Psoas muscle (tissue), 8 donors: ENCODE measurements around the gene PEX7. TPM values are rescaled to one million over a fixed set of nuclear protein-coding genes. Genes with fewer than 3 reads are reported as not detected.

Source experiments
- ATAC-seq, 4 donors: fragments of 200-7000 bp; cut with Tn5 transposase; one replicate each; pipeline ENCODE4 v1.9.1; 2020; ENCODE audit warnings: moderate library complexity in 3 of 4, mild to moderate bottlenecking in 2 of 4
- DNase-seq, 2 donors: peaks; one replicate each; pipeline ENCODE4 v3.0.0-alpha.2; 2020
- H3K27ac ChIP-seq: fragments of 200-600 bp; one replicate; pipeline ENCODE4 v1.8.0; 2022
- H3K27me3 ChIP-seq, 3 donors: fragments of 200-600 bp in 1 of 3; one replicate each; pipeline versions ENCODE4 v1.6.1 to v1.8.0; 2013 to 2022; ENCODE audit warnings: low read length in 2 of 3, mild to moderate bottlenecking in 2 of 3, moderate library complexity in 1 of 3; ENCODE audit not compliant: insufficient read depth in 3 of 3
- H3K36me3 ChIP-seq, 2 donors: fragments of 200-600 bp in 1 of 2; one replicate each; pipeline versions ENCODE4 v1.6.1 to v1.8.0; 2013 to 2022; ENCODE audit warnings: low read depth in 1 of 2, mild to moderate bottlenecking in 1 of 2, moderate library complexity in 1 of 2; ENCODE audit not compliant: insufficient read depth in 1 of 2
- H3K4me1 ChIP-seq: fragments of 200-600 bp; one replicate; pipeline ENCODE4 v1.8.0; 2022
- H3K4me3 ChIP-seq: fragments of 200-600 bp; one replicate; pipeline ENCODE4 v1.8.0; 2022; ENCODE audit warnings: mild to moderate bottlenecking
- H3K9me3 ChIP-seq: fragments of 200-600 bp; one replicate; pipeline ENCODE4 v1.8.0; 2022
- WGBS, 3 donors: extraction: QIAGEN DNeasy Blood & Tissue Kit; methylation state at CpG; one replicate each; pipeline versions ENCODE4 v1.1.6 to v1.1.7; 2013; 5-methylcytosine and 5-hydroxymethylcytosine counted together
- intact Hi-C, 2 donors: fragments of 100-400 bp; cut with DNase I; formaldehyde crosslinking; loops; one replicate each; pipeline versions ENCODE4 v1.11.0 to v1.14.2; 2022
- polyA plus RNA-seq, 3 donors: library from polyadenylated mRNA; stranded (reverse); fragments of 200-250 nt; gene quantifications; one replicate each; pipeline ENCODE4 v1.2.3, GENCODE V29; 2013
- total RNA-seq, 4 donors: library from RNA; stranded (reverse); fragmentation: NEBNext Ultra II Directional in 2 of 4; extraction: Animal tissue kit (Norgen Biotek cat#: 25700) in 2 of 4; gene quantifications; one replicate each; pipeline versions ENCODE4 v1.2.1 to v1.2.4, GENCODE V29; 2021 to 2023
- TF ChIP-seq, protein P1 (sequence below): fragments of 200-600 bp; IDR thresholded peaks from one replicate; pipeline ENCODE4 v1.8.0; 2022; ENCODE audit warnings: antibody characterized with exemption
- donor health status: healthy with polysubstance abuse.
- donor health status: DM: no; HTN: no; CAD: no; lungs with moderate emphysema.
- donor health status: Bipolar disorder and iron deficiency.
- donor health status: healthy.
- donor health status: DM: yes; HTN: yes; CAD: no.
- donor health status: DM: no; HTN: no; CAD: no.
- donor health status: DM: no; HTN: no; CAD: no.
- donor health status: DM: yes; HTN: yes; CAD: no.

Gene PEX7
- total and polyA plus RNA-seq, 7 donors = 2.2 to 9.8 (median 3.7) TPM

DNA sequence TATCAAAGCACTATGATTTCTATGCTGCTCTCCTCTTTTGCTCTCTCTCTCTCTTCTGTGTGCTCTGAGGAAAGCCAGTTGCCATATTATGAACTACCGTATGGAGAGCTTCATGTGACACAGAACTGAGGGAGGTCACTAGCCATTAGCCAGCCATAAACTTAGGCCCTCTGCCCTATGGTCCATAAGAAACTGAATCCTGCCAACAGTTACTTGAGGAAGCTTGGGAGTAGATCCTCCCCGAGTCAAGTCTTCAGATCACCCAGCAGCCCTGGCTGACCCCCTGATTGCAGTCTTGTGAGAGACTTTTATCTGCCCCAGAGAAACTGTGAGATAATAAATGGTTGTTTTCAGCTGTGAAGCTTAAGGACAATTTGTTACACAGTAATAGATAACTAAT is 5.7 kb upstream of the PEX7 start:
- H3K4me1 ChIP-seq = peaks cover 10% of the 10 kb centered on the region
- H3K27me3 ChIP-seq = no peaks in the 10 kb centered on the region
- H3K4me3 ChIP-seq = no peak overlapping the region
- ATAC-seq (no peak), DNase-seq (no peak)
- intact Hi-C loops = no loop called here
- H3K9me3 ChIP-seq = no peaks in the 10 kb centered on the region
- H3K27ac ChIP-seq = no peak overlapping the region
- 53 to 65% (median 57%) methylated on average over 2 of the region's 2 CpGs for WGBS, 3 donors
- TF ChIP-seq, protein P1, sequence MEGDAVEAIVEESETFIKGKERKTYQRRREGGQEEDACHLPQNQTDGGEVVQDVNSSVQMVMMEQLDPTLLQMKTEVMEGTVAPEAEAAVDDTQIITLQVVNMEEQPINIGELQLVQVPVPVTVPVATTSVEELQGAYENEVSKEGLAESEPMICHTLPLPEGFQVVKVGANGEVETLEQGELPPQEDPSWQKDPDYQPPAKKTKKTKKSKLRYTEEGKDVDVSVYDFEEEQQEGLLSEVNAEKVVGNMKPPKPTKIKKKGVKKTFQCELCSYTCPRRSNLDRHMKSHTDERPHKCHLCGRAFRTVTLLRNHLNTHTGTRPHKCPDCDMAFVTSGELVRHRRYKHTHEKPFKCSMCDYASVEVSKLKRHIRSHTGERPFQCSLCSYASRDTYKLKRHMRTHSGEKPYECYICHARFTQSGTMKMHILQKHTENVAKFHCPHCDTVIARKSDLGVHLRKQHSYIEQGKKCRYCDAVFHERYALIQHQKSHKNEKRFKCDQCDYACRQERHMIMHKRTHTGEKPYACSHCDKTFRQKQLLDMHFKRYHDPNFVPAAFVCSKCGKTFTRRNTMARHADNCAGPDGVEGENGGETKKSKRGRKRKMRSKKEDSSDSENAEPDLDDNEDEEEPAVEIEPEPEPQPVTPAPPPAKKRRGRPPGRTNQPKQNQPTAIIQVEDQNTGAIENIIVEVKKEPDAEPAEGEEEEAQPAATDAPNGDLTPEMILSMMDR = no peak
- no peaks in the 10 kb centered on the region for H3K36me3 ChIP-seq

DNA sequence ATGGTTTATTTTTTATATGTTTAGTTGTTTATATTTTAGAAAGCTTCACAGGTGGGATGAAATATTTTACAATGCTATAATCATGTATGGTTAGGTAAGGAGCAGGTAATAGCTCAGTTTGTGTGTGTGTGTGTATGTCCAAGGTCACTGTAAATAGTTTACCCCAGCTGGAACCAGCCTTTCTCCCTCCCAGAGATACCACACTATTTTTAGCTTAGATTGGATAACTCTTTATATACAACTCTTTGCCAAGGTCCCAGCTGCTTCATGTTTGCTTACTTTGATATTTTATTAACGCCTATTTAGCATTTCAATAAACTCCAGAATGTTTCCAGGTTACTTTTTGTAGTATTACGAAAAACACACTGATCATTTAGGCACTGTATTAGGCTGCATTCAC is 1.8 kb upstream of the PEX7 start:
- DNase-seq (no peak), ATAC-seq (no peak)
- intact Hi-C loops = no loop called here

DNA sequence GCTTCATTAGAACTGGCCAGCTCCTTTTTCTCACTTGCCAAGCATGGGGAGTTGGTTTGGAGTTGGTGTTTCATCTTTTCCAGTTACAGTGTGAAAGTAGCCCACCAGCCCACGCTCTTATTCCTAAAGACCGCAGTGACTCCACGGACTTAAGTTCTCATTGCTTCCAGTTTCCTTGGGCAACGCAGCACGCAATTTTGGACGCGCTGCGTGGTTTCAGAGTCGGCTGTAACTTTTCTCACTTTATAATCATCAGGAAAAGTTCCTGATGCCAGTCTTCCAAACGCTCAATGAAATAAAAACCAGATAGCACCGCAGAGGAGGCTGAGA is 381 bp upstream of the PEX7 start:
- TF ChIP-seq, protein P1 = no peak
- 0 to 1% (median 0%) methylated on average over 11 of the region's 11 CpGs for WGBS, 3 donors
- H3K27ac ChIP-seq = peak overlapping the region; percentile 99
- H3K4me1 ChIP-seq = peaks cover 11% of the 10 kb centered on the region
- DNase-seq (peak in 1 of 2 donors; percentile 27), ATAC-seq (peak in 1 of 4 donors; percentile 15)
- H3K36me3 ChIP-seq = peaks cover 0 to 21% of the 10 kb centered on the region in 2 donors
- H3K4me3 ChIP-seq = peak overlapping the region; percentile 92
- H3K27me3 ChIP-seq = no peaks in the 10 kb centered on the region
- H3K9me3 ChIP-seq = no peaks in the 10 kb centered on the region
- intact Hi-C loops = no loop called here

More for the DNA sequence above, 1.8 kb upstream of the PEX7 start:
- Histone ChIP-seq H3K4me1 (peaks cover 11% of the 10 kb centered on the region), H3K4me3 (no peak overlapping the region), H3K27ac (peak overlapping the region; percentile 99), H3K27me3 (no peaks in the 10 kb centered on the region), H3K9me3 (no peaks in the 10 kb centered on the region), H3K36me3 (peaks cover 0 to 6% of the 10 kb centered on the region in 2 donors)
- TF ChIP-seq, protein P1 = no peak
- WGBS, 3 donors = 39 to 57% (median 55%) methylated on average over 2 of the region's 2 CpGs

DNA sequence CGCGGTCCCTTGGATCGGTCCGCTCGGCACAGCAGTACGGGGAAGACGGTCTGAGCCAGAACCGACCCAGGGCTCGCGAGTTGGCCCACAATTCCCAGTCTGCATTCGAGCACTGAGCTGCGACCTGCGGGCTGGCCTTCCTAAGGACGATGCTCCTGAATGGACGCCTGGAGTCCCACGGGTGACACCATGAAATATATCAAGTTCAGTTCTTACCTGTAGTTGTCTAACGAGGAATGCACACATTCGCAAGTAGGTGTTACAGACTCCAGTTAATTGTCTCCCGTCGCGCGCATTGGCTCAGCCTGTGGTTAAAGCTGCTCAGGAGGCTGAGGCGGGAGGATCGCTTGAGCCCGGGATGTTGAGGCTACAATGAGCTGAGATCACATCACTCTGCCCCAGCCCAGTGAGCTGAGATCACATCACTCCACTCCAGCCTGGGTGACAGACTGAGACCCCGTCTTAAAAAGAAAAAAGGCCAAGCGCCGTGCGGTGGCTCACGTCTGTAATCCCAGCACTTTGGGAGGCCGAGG is 802 bp downstream of the PEX7 start:
- Histone ChIP-seq H3K27ac (peak overlapping the region; percentile 99), H3K9me3 (no peaks in the 10 kb centered on the region), H3K4me3 (peak overlapping the region; percentile 92), H3K27me3 (no peaks in the 10 kb centered on the region), H3K4me1 (peaks cover 11% of the 10 kb centered on the region), H3K36me3 (peaks cover 0 to 28% of the 10 kb centered on the region in 2 donors)
- intact Hi-C loops = no loop called here
- TF ChIP-seq, protein P1 = no peak
- DNase-seq (peak in 1 of 2 donors; percentile 56), ATAC-seq (no peak)
- WGBS, 3 donors = 48 to 52% (median 52%) methylated on average over 31 of the region's 31 CpGs

DNA sequence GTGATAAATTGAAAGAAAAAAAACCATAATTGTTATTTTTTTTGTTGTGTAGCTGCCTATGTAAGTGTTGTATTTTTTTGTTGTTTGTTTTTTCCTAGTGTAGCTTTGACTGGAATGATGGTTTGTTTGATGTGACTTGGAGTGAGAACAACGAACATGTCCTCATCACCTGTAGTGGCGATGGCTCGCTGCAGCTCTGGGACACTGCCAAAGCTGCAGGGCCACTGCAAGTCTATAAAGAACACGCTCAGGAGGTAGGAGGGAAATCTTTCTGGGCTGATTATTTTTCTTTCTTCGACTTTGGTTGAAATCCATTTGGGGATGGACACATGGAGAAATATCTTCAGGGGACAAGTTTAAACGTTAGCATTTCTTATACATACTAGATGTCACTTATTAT is 3.8 kb downstream of the PEX7 start:
- TF ChIP-seq, protein P1 = no peak
- H3K4me3 ChIP-seq = no peak overlapping the region
- DNase-seq (no peak), ATAC-seq (no peak)
- H3K27me3 ChIP-seq = no peaks in the 10 kb centered on the region
- 84 to 87% (median 86%) methylated on average over 6 of the region's 6 CpGs for WGBS, 3 donors
- peaks cover 1% of the 10 kb centered on the region for H3K9me3 ChIP-seq
- no peak overlapping the region for H3K27ac ChIP-seq
- peaks cover 6% of the 10 kb centered on the region for H3K4me1 ChIP-seq
- intact Hi-C loops = no loop called here
- H3K36me3 ChIP-seq = peaks cover 0 to 48% of the 10 kb centered on the region in 2 donors
